HepG2 (cell line): ENCODE results near the gene DNAJC5.

Experiments used
- CCAR2 ChIP-seq: fragments of 200-400 bp; formaldehyde crosslinking; optimal IDR thresholded peaks from 2 replicates; pipeline ENCODE3; 2018; ENCODE audit warnings: low read depth, mild to moderate bottlenecking, low read length, moderate library complexity
- POLR2A ChIP-seq, 2 experiments: IDR thresholded peaks; 2 replicates each; pipeline ENCODE4 v1.6.1; 2011; ENCODE audit warnings: low read depth in 2 of 2, low read length in 2 of 2, mild to moderate bottlenecking in 1 of 2, moderate library complexity in 1 of 2; ENCODE audit not compliant: insufficient read depth in 1 of 2
- ZNF556 ChIP-seq: sonication (generic); formaldehyde crosslinking; IDR thresholded peaks from 2 replicates; pipeline ENCODE4 v1.4.0; 2020; ENCODE audit warnings: mild to moderate bottlenecking, missing genetic modification reagents, borderline replicate concordance
- TF ChIP-seq, protein P1 (sequence below): sonication (generic); formaldehyde crosslinking; IDR thresholded peaks from 2 replicates; pipeline ENCODE4 v1.4.0; 2020; ENCODE audit warnings: missing genetic modification reagents

DNA sequence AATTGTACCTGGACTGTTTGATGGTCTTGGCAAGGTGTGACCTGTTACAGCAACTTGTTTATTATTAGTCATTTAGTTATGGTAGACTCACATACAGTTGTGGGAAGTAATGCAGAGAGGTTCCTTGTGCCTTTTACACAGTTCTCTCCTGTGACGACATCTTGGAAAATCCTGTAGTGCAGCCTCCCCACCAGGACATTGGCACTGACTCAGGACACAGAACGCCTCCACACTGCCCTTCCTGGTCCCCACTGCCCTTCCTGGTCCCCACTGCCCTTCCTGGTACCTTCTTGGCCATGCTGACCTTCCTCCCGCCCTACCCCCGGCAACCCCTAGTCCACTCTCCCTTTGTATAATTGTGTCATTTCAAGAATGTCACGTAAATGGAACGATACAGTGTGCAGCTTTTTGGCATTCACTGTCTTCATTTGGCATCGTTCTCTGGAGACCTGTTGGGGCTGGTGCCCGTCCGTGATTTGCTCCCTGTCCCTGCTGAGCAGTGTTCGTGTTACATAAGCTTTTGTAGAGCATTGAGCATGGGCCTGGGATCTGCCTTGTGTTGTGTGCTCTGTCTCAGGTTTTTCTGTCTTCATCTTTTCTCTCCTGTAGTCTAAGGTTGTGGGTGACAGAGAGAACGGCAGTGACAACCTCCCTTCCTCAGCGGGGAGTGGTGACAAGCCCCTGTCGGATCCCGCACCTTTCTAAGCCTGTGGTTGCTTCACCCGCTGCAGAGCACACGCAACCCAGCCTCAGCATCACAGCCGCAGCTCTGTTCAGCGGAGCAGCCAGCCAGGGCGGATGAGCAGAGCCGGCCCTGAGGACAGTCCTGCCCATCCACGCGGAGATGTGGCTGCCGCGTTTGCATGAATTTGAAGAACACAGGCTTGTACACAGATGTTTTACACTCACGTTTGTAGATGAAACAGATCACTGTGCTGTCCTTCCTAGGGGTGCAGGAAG is 5.4 kb upstream of the DNAJC5 start:
- TF ChIP-seq POLR2A (IDR thresholded peaks at IDR 0.05; ENCODE audit: insufficient read depth in 1 of 2, low read depth in 2 of 2, low read length in 2 of 2) (no peak), CCAR2 (no peak), ZNF556 (CRISPR knock-in tag) (no peak)
- TF ChIP-seq, protein P1, sequence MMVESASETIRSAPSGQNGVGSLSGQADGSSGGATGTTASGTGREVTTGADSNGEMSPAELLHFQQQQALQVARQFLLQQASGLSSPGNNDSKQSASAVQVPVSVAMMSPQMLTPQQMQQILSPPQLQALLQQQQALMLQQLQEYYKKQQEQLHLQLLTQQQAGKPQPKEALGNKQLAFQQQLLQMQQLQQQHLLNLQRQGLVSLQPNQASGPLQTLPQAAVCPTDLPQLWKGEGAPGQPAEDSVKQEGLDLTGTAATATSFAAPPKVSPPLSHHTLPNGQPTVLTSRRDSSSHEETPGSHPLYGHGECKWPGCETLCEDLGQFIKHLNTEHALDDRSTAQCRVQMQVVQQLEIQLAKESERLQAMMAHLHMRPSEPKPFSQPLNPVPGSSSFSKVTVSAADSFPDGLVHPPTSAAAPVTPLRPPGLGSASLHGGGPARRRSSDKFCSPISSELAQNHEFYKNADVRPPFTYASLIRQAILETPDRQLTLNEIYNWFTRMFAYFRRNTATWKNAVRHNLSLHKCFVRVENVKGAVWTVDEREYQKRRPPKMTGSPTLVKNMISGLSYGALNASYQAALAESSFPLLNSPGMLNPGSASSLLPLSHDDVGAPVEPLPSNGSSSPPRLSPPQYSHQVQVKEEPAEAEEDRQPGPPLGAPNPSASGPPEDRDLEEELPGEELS (CRISPR knock-in tag): no peak
